Activated CD8-positive, alpha-beta memory T cell treated with anti-CD3 and anti-CD28 coated beads for 24 hours (primary cell): Measurements from ENCODE around the gene PRUNE2.
"Not testable (repeated sequence)": the region's sequence is repeated elsewhere in the genome, so short reads cannot be mapped to it uniquely, and the experiment has no call there.

Experiments used
- DNase-seq: peaks from one replicate; pipeline ENCODE4 v3.0.0-alpha.2; 2020

PRUNE2 gene

DNA sequence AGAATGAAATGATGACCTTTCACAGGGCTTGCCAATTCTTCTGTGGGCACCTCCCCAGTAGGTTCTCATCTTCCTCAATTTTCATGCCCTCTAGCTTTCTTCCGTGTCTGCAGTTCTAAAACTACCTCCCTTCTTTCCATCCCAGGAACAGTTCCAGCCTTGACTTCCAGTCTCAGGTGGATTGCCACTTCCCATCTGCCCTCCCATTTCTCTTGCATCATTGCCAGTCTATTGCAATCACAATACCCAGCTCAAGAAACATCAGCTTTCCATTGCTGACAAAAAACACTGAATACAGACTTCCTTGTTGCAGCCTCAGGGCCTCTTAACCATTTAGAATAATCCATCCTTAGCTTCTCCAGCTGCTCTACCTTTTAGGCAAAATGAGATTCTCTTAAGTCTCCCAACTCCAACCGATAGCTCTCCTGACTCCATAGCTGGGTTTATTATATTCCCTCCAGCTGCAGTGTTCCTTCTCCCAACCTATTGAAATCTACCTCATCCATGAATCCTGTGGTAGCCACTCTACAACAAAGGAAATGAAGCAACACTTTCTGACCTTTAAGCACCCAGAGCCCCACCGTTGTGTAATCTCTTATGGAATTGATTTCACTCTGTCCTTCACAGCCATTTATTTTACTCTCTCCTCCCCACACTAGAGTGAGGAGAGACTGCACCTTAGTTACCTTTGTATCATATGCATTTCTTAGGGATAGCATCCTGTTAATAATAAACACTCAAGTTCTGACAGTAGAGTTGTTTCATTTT is 217.3 kb downstream of the PRUNE2 start:
- DNase-seq, result no peak

DNA sequence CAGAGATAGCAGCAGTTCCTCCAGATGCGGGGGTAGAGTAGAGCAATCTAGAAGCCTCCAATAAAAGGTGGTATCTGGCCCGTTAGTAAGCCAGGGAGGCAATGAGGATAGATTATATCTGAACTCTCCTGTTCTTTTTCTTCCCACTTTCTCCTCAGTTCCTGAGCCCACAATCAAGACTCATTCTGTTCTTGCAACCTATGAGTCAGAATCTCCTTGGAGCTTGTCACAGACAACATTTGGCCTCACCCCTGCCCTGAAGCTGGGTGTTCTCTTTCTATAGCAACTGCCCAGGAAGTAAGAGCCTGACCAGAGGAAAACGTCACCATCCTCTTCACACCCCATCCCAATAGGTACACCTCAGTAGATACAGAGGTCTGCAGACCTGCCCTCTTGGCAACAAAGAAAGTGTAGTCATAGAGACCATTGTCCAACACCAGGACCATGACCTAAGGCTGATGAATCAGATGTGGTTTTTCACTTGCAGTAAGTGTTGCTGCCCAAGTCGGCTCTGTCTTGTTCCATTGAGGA is 218.0 kb downstream of the PRUNE2 start:
- no peak for DNase-seq

DNA sequence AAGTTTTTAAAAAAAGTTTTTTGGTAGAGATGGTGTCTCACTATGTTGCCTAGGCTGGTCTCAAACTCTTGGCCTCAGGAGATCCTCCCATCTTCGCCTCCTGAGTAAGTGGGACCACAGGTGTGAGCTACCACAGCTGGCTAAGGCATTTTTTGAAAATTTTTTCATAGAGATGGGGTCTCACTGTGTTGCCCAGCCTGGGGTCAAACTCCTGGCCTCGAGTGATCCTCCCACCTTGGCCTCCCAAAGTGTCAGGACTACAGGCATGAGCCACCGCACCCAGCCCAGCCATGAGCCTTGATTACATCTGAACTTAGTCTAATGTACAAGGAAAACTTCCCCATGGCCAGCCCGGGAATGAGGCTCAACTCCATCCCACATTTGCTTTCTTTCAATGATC is 219.2 kb downstream of the PRUNE2 start:
- no peak for DNase-seq

DNA sequence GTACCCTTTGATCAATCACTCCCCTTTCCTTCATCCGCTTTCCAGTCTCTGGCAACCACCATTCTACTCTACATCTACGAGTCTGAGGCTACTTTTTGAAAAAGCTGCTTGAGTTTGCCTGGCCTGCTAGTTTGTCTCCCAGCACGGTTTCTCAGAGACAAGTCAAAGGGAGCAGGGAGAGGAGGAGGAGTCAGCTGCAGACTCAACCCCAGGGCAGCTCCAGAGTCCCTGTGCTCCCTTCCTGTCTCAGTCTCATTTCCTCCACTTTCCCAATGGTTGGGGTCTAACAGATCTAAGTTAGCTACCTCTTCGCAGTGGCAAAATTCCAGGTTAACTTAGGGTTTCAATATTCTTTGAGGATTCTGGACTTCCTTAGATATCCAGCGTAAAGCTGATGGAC is 221.7 kb downstream of the PRUNE2 start:
- no peak for DNase-seq

DNA sequence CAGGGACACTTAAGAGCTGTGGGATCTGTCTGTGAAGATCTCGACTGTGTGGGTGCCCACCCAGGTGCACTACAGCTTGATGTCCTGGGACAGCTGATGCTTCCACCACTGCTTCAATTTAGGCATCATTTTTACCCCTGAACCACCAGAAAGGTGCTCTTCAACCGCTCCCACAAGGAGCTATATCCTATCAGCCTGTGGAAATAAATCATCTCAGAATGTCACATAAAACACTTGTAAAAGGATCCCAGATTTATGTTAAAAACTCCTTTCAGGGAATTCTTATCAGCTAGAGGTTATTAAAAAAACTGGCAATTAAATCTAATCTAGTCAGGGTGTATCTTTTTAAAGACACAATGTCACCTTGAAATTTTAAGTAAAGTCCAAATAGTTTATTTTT is 224.4 kb downstream of the PRUNE2 start:
- no peak for DNase-seq

DNA sequence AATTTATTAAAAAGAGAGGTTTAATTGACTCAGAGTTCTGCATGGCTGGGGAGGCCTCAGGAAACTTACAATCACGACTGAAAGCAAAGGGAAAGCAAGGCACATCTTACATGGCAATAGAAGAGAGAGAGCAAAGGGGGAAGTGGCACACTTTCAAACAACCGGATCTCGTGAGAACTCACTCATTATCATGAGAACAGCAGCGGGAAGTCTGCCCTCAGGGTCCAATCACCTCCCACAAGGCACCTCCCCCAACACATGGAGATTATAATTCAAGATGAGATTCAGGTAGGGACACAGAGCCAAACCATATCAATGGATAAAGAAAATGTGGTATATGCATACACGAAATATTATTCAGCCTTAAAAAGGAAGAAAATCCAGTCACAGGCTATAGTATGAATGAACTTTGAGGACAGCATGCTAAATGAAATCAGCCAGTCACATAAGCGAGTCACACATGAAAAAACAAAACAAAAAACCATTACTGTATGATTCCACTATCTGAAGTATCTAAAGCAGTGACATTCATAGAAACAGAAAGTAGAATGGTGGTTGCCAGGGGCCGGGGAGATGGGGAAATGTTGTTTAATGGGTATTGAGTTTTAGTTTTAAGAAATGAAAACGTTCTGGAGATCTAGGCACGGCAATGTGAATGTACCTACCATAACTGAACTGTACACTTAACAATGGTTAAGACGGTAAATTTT is 225.0 kb downstream of the PRUNE2 start:
- DNase-seq, result no peak

DNA sequence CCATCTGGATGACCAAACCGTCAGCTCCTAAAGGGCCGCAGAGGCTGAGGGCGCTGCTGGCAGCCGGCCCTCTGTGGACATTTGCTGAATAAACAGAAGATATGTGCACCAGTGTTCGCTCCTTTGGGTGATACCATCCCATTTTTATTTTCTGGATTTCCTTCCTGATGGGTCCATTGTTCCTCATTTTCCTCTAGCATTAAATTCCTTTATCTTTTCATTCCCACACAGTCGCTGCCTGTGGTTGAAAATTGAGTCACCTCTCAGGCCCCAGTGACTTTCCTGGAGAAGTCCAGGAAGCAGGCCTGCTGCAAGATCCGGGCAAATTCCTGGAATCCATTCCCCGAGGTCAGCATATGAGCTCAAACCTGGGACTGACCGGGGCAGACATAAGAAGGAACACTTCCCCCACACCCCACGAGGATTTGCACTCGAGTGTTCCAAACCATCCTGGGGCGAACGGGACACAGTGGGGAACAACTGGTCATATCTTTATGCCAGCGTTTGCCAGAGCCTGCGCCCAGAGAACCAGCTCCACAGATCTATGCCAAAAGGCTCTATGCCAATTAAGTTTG is 228.3 kb downstream of the PRUNE2 start:
- DNase-seq, result no peak

DNA sequence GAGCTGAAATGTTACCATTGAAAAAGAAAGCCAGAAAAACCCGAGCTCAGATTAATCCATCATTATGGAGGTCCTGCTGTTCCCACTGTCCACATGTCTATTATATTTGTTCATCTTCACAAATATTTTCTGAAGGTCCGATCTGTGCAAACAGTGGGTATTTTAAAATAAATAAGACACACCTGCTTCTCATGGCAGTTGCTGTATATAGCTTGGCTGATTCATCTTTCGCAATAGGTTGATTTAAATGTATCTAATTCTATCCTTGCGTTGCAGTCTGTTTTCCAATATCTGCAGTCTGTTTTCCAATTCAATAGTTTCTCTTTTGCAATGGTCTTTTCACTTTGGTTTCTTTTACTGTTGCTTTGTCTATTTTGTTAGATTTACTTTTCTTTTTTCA is 229.1 kb downstream of the PRUNE2 start:
- no peak for DNase-seq

DNA sequence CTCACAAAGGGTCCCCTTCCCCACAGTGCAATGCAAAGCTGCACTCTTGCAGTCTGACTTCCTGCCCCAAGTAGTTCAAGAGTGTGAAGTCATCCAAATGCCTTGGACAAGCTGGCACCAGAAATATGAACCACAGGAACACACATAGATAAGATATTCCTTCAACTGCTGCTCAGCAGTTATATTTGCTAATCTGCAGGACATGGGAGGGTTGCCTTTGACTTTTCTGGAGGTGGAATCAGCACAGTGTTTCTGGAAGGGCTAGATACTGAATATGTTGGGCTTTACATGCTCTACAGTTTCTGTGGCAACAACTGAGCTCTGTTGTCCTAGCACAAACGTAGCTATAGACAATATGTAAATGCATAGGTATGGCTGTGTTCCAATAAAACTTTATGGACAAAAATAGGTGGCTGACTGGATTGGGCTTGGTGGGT is 238.4 kb downstream of the PRUNE2 start:
- no peak for DNase-seq

DNA sequence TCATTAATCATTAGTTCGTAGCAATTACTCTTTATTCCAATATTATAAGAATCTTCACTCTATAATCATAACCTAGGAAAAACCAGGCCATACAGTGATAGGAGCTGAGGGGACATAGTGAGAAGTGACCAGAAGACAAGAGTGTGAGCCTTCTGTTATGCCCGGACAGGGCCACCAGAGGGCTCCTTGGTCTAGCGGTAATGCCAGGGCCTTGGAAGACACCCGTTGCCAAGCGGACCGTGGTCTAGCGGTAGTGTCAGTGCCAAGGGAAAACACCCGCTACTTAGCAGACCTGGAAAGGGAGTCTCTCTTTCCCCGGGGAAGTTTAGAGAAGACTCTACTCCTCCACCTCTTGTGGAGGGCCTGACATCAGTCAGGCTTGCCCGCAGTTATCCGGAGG is 239.9 kb downstream of the PRUNE2 start:
- DNase-seq, result not testable (repeated sequence)

DNA sequence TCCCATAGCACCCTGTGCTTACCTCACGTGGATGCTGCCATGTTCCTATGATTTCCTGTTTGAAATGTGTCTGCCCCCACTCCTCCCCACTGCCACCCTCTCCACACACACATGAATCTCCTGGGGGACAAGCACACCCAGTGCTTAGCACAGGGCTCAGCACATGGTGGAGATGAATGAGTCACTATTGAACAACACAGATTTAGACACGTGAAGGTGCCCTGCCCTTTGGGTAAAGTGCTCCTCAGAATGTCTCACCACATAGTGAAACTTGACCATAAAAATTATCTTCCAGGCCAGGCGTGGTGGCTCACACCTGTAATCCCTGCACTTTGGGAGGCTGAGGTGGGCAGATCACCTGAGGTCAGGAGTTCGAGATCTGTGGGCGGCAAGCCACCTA is 240.5 kb downstream of the PRUNE2 start:
- no peak for DNase-seq

DNA sequence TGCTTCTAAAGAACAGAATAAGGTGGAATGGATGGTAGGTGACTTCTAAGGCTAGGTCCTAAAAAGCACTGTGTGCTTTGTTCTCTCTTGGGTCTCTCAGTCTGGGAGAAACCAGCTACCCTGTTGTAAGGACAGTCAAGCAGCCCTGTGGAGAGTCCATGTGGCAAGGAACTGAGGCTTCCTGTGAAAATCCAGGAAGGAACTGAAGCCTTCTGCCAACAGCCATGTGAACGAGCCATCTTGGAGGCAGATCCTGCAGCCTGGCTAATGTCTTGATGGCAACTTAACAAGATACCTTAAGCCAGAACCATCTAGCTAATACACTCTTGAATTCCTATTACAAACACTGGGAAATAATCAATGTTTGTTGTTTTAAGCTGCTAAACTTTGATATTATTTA is 241.8 kb downstream of the PRUNE2 start:
- DNase-seq, result no peak

DNA sequence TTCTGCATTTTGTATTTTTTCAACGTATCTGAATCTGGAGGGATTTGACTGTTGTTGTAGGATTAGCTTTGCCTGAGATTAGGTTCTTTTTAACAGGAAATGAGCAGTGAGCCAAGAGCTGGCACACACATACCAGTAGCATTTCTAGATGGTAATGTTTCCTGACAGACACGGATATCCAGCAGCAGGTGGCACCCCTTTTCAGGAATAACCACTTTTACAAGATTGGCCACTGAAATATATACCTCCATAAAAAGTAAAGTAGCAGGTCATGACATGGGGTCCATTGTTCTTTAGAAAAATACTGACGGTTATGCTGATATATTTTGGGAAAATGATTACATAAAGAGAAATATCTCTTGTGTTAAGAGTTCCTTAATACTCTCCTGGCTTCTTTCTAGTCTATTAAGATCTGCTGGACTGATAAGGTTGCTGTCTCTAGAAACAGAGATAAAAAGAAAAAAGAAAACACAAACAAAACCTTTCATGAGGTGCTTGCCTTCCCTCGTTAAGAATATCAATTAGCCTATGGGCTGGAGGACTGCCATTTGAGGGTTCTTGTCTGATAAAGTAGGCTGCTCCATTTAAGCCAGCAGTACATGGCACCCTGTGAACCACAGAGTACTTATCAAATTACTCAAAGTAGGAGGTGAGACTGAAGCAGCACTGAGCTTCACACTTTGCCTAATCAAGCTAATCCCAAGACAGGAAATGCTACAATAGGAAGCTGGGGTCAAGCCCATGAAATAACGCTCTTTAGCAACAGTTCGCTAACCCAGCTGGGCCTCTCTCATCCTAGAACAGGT is 243.2 kb downstream of the PRUNE2 start:
- no peak for DNase-seq

DNA sequence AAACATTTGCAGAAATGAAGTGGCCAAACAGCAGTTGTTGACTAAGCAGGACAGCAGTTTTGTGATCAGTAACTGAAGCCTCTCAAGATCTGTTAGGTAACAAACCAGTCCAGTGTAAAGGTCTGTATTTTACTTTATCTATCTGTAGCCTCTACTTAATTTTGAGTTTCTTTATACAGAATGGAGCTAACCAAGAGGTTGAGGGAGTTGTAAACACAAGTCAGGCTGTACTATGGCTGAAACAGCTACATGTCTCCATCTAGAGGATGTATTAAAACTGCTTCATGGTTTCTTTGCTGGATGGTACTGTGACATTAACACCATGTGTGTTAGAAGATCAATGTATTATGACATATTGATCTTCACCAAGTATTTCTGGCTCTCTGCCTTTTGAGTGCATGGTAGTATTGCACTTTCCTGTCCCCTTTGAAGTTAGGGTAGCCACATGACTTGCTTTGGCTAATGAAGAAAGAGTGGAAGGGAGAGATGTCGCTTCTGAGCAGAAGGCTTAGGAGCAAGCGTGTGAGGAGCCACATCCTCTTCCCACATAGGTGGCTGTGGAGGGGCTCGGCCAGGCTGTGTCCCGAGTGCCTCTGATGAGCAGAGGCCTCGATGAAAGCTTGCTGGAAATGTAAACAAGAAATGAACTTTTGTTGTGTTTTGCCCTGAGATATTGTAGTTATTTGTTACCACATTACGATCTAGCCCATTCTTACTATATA is 247.2 kb downstream of the PRUNE2 start:
- no peak for DNase-seq

DNA sequence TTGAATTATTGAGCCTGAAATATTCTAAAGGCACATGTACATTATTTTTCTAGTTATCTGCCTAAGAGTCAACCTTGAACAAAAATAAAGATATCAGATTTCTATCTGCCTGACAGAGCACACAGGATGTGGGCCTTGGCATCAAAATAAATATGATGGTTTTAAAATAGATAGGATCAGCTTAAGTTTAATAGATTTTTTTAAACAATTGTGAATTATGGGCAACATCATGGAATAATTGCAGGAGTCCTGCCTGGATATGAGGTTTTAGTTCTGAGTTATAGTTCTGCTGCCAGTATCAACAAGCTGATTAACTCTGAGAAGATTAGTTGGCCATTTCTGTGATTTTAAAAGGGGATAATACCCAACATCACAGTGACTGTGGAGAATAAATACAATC is 248.6 kb downstream of the PRUNE2 start:
- DNase-seq, result no peak

DNA sequence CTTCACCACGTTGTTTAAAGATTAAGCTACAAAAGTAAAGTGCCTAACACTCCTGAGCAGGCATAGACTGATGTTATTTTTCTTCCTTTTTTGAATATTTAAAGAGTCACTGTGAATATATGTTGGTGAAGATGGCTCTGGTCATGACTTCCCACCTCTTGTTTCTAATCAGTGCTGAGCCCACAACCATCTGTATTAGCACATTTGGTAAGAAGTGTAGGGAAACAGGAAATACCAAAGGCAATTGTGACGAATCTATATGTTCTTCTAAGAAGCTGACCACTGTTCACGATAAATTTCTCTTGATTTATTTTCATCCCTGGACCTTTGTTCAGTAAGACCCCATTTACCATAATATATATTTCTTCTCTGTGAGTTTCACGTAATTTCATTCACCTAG is 249.9 kb downstream of the PRUNE2 start:
- DNase-seq, result no peak

DNA sequence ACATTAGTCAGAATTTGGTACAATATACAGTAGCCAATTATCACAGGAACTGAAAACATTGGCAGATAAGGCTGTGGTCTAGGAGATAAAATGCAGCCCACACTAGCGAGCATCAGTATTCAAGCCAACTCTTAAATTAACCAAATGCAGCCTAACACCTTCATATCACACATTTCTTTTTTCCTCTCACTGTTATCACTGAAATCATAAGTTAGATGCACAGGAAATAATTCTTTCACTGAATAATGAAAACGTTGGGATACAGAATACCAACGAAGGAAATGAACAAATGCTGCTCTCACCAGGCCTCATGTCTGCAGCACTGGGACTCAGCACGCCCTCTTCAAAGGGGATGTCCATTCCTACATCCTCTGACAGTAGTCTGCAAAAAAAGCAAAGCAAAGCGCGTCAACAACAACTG is 250.8 kb downstream of the PRUNE2 start:
- no peak for DNase-seq

DNA sequence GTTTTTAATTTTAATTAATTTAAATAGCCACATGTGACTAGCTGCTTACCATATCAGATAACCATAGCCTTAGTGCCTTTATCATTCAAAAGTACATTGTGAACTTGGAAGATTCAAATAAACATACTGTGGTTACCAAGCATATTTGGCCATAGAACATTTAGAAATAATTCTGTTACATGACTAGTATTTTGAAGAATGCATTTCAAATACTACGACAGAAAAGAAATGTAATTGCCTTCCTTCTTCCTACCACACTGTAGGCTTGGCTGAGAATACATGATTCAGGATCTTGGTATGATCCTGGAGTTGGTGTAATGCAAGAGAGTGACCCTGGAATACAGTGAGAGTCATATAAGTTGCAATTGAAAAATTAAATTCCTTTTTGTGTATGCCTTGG is 251.3 kb downstream of the PRUNE2 start:
- DNase-seq, result no peak

DNA sequence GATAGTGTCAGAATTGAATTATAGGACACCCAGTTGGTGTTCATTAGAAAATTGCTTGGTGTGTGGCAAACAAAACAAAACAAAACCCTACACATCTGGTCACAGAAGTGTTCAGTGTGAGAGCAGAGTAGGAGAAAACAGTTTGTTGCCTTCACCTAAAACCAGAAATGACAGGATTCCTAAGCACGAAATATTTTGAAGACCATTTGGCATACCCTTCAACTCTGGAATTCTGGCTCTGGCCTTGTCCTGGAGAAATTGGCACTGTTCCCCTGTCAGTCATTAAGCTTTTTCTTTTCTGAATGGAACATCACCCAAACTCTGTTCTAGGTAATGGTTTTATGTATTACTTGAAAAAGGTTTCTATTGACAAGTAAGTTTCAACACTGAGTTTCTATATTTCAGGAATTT is 251.9 kb downstream of the PRUNE2 start:
- DNase-seq, result no peak

DNA sequence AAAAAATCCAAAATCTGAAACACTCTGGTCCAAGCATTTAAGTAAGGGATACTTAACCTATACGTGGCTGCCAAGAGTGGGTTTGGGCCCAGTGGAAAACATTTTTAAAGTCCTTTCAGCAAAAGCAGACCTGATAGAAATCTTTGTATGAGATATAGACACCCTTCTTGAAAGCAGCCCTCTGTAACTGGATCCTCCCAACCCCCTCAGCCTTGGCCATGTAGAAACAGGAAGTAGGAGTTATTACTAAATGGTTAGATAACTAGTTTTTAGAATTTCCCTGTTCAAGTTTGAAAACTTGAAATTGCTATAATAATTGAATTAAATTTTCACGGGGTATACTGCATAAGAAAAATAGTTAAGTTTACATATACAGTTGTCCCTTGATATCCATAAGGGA is 253.0 kb downstream of the PRUNE2 start:
- no peak for DNase-seq

DNA sequence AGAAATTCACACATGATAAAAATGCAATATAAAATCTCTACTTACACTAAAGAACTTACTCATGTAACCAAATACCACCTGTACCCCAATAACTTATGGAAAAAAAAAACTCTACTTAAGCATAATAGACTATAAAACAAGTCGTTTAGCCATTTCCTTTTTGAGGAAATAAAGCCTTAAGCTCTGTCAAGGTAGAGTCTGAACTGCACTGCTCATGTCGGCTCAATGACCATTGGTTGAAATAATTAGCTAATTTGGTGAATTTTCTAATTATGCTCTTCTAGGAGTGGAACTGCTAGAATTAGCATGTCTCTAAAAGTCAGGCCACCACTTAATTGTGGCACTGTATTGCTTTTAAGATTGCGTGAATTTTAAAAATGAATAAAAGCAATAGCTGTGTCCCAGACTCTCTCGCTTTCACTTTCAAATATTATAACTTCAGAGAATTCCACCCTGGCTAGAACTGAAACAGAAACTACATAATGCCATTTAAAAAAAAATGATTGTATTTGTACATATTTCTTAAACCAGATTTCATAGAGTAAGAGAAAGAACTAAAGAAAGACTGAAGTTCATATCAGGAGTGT is 254.7 kb downstream of the PRUNE2 start:
- DNase-seq, result no peak

DNA sequence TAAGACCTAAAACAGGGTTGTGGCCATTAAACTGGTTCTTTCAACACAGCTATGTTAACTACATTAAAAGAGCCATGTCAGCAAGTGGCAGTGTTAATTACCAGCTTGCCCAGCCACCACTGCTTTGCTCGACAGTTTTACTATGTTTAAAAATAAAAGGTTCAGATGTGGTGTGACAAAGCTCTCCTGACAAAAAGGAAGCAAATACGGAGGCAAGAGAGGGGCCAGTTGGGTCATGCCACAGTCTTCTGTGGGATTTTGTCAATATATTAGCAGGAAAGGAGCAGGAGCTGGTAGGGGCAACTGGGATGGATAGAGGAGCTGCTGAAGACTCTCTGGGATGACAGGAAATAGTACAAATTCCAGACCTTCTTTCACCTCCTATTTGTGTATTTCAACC is 255.2 kb downstream of the PRUNE2 start:
- DNase-seq, result no peak
